IMR-90 (cell line): ENCODE data around the gene FGF12. TPM values are rescaled to one million over a fixed set of nuclear protein-coding genes. Genes with fewer than 3 reads are reported as not detected.

Source experiments
- ATAC-seq: fragments of 200-7000 bp; cut with Tn5 transposase; 2 replicates; pipeline ENCODE4 v1.9.1; 2020; ENCODE audit warnings: low read depth, mild to moderate bottlenecking, moderate library complexity
- BruUV-seq: library from RNA; stranded (reverse); fragments of 400-500 nt; replicated peaks from 2 replicates; lab custom pipeline; 2021; lab: Mats Ljungman, UMichigan
- CTCF ChIA-PET: fragments of 300-600 bp; formaldehyde crosslinking; extraction: SDS; loops from one replicate; lab custom pipeline; 2021; ENCODE audit warnings: antibody characterized with exemption; lab: Yijun Ruan, JAX
- POLR2A ChIA-PET: fragments of 300-600 bp; sonication (Branson Sonifier 250); formaldehyde crosslinking; loops from one replicate; lab custom pipeline; 2022; ENCODE audit warnings: antibody characterized with exemption; ENCODE audit not compliant: unreplicated experiment; lab: Charles Lee
- DNase-seq: peaks from one replicate; pipeline ENCODE4 v3.0.0; 2013
- H2AFZ ChIP-seq: replicated peaks from 2 replicates; pipeline ENCODE3; 2013; ENCODE audit warnings: low read length, mild to moderate bottlenecking; ENCODE audit not compliant: poor library complexity
- H2AK5ac ChIP-seq: 2 replicates; pipeline ENCODE4 v1.6.1; 2013; ENCODE audit warnings: low read depth, low read length, inconsistent platforms
- H2AK9ac ChIP-seq: replicated peaks from 2 replicates; pipeline ENCODE3; 2013; ENCODE audit warnings: mild to moderate bottlenecking, low read depth, low read length, moderate library complexity; ENCODE audit not compliant: poor library complexity
- H2BK120ac ChIP-seq: 2 replicates; pipeline ENCODE4 v1.6.1; 2013; ENCODE audit warnings: low read depth, low read length, inconsistent platforms
- H2BK15ac ChIP-seq: 3 replicates; pipeline ENCODE4 v1.6.1; 2013; ENCODE audit warnings: low read depth, low read length, inconsistent platforms
- H2BK20ac ChIP-seq: 2 replicates; pipeline ENCODE4 v1.6.1; 2013; ENCODE audit warnings: low read depth, mild to moderate bottlenecking, inconsistent platforms, low read length, moderate library complexity
- H2BK5ac ChIP-seq: 2 replicates; pipeline ENCODE4 v1.6.1; 2013; ENCODE audit warnings: mild to moderate bottlenecking, low read depth, low read length, inconsistent platforms; ENCODE audit not compliant: poor library complexity, severe bottlenecking
- H3K14ac ChIP-seq: replicated peaks from 2 replicates; pipeline ENCODE4 v1.6.1; 2013; ENCODE audit warnings: low read depth, low read length, inconsistent platforms
- H3K18ac ChIP-seq: 2 replicates; pipeline ENCODE4 v1.6.1; 2013; ENCODE audit warnings: low read depth, low read length, control low read depth
- H3K23ac ChIP-seq: 2 replicates; pipeline ENCODE4 v1.6.1; 2013; ENCODE audit warnings: low read depth, low read length, inconsistent platforms
- H3K27ac ChIP-seq: 2 replicates; pipeline ENCODE4 v1.5.1; 2013; ENCODE audit warnings: mild to moderate bottlenecking, control low read depth, low read length; ENCODE audit not compliant: insufficient read depth
- H3K27me3 ChIP-seq: 2 replicates; pipeline ENCODE4 v1.6.1; 2013; ENCODE audit warnings: low read length; ENCODE audit not compliant: control insufficient read depth, insufficient read depth
- H3K36me3 ChIP-seq: 2 replicates; pipeline ENCODE4 v1.6.1; 2013; ENCODE audit warnings: low read length, mixed read lengths; ENCODE audit not compliant: control insufficient read depth, insufficient read depth
- H3K4ac ChIP-seq: 2 replicates; pipeline ENCODE4 v1.6.1; 2013; ENCODE audit warnings: low read depth, low read length, inconsistent platforms
- H3K4me1 ChIP-seq: 2 replicates; pipeline ENCODE4 v1.6.1; 2013; ENCODE audit warnings: low read length, mixed read lengths; ENCODE audit not compliant: control insufficient read depth, insufficient read depth
- H3K4me2 ChIP-seq: 2 replicates; pipeline ENCODE4 v1.6.1; 2013; ENCODE audit warnings: low read depth, mild to moderate bottlenecking, control low read depth, low read length, moderate library complexity
- H3K4me3 ChIP-seq: 2 replicates; pipeline ENCODE4 v1.5.1; 2013; ENCODE audit warnings: low read depth, mild to moderate bottlenecking, control low read depth, low read length, moderate library complexity; ENCODE audit not compliant: insufficient read depth
- H3K56ac ChIP-seq: 2 replicates; pipeline ENCODE4 v1.6.1; 2013; ENCODE audit warnings: low read length, inconsistent platforms; ENCODE audit not compliant: insufficient read depth; ENCODE audit errors: extremely low read depth
- H3K79me1 ChIP-seq, 2 experiments: 2 replicates each; pipeline ENCODE4 v1.6.1; 2013; ENCODE audit warnings: low read length in 2 of 2, inconsistent platforms in 1 of 2, low read depth in 1 of 2
- H3K9ac ChIP-seq: 2 replicates; pipeline ENCODE4 v1.6.1; 2013; ENCODE audit warnings: low read depth, low read length, control low read depth
- H3K9me1 ChIP-seq: 2 replicates; pipeline ENCODE4 v1.6.1; 2013; ENCODE audit warnings: low read length, inconsistent platforms; ENCODE audit not compliant: insufficient read depth
- H3K9me3 ChIP-seq: 2 replicates; pipeline ENCODE4 v1.6.1; 2013; ENCODE audit warnings: low read length; ENCODE audit not compliant: control insufficient read depth, insufficient read depth
- H4K20me1 ChIP-seq: 2 replicates; pipeline ENCODE4 v1.6.1; 2013; ENCODE audit warnings: low read length, inconsistent platforms; ENCODE audit not compliant: insufficient read depth
- H4K5ac ChIP-seq: 2 replicates; pipeline ENCODE4 v1.6.1; 2013; ENCODE audit warnings: mild to moderate bottlenecking, low read depth, low read length, control low read depth
- H4K8ac ChIP-seq, 2 experiments: 2 replicates each; pipeline ENCODE4 v1.6.1; 2013; ENCODE audit warnings: low read depth in 2 of 2, low read length in 2 of 2, control low read depth in 1 of 2, inconsistent platforms in 1 of 2
- H4K91ac ChIP-seq: 2 replicates; pipeline ENCODE4 v1.6.1; 2013; ENCODE audit warnings: low read depth, low read length, inconsistent platforms; ENCODE audit not compliant: insufficient read depth
- CEBPB ChIP-seq: IDR thresholded peaks from 2 replicates; pipeline ENCODE4 v1.6.1; 2012; ENCODE audit warnings: low read depth, low read length, improper control_type of control experiment
- CHD1 ChIP-seq: IDR thresholded peaks from 2 replicates; pipeline ENCODE4 v1.6.1; 2012; ENCODE audit warnings: low read depth, low read length, improper control_type of control experiment
- CTCF ChIP-seq: conservative IDR thresholded peaks from 2 replicates; pipeline ENCODE4 v1.5.1; 2012; ENCODE audit warnings: mild to moderate bottlenecking, low read depth, low read length, improper control_type of control experiment
- ELK1 ChIP-seq: fragments of 150-350 bp; IDR thresholded peaks from 2 replicates; pipeline ENCODE4 v1.6.1; 2016; ENCODE audit warnings: low read depth, mild to moderate bottlenecking, low read length, moderate library complexity, borderline replicate concordance
- FOS ChIP-seq: fragments of 150-350 bp; IDR thresholded peaks from 2 replicates; pipeline ENCODE4 v1.6.1; 2016; ENCODE audit warnings: low read depth, low read length
- MAFK ChIP-seq: IDR thresholded peaks from 2 replicates; pipeline ENCODE4 v1.6.1; 2012; ENCODE audit warnings: low read depth, low read length, improper control_type of control experiment
- MAZ ChIP-seq: IDR thresholded peaks from 2 replicates; pipeline ENCODE4 v1.6.1; 2012; ENCODE audit warnings: low read depth, mild to moderate bottlenecking, low read length, improper control_type of control experiment, moderate library complexity, borderline replicate concordance
- MXI1 ChIP-seq: IDR thresholded peaks from 2 replicates; pipeline ENCODE4 v1.6.1; 2012; ENCODE audit warnings: low read depth, mild to moderate bottlenecking, low read length, moderate library complexity, borderline replicate concordance
- NFE2L2 ChIP-seq: fragments of 150-350 bp; IDR thresholded peaks from 2 replicates; pipeline ENCODE4 v1.6.1; 2016; ENCODE audit warnings: low read depth, mild to moderate bottlenecking, low read length
- RCOR1 ChIP-seq: IDR thresholded peaks from 2 replicates; pipeline ENCODE4 v1.6.1; 2012; ENCODE audit warnings: mild to moderate bottlenecking, low read length, improper control_type of control experiment; ENCODE audit not compliant: insufficient replicate concordance
- RFX5 ChIP-seq: IDR thresholded peaks from 2 replicates; pipeline ENCODE4 v1.8.0; 2012; ENCODE audit warnings: low read depth, mild to moderate bottlenecking, low read length, moderate library complexity
- USF2 ChIP-seq: fragments of 150-350 bp; IDR thresholded peaks from 2 replicates; pipeline ENCODE4 v1.6.1; 2017; ENCODE audit warnings: mild to moderate bottlenecking, antibody characterized with exemption, low read length, low read depth
- WGBS, 2 experiments: methylation state at CpG; one replicate each; pipeline versions ENCODE4 v1.1.5 to v1.1.7; 2013; ENCODE audit warnings: missing lambda C conversion rate in 2 of 2; ENCODE audit not compliant: insufficient read length in 1 of 2; ENCODE audit errors: extremely low coverage in 2 of 2; 5-methylcytosine and 5-hydroxymethylcytosine counted together
- dilution Hi-C: fragments of 300-500 bp; cut with HindIII; formaldehyde crosslinking; loops from one replicate; pipeline ENCODE4 v1.14.3; 2018; ENCODE audit warnings: low sequenced_read_pairs; ENCODE audit not compliant: unreplicated experiment
- in situ Hi-C: fragments of 300-500 bp; cut with MboI; formaldehyde crosslinking; loops from 3 replicates; pipeline ENCODE4 v1.14.3; 2019; ENCODE audit warnings: low sequenced_read_pairs, inconsistent platforms, mixed read lengths
- intact Hi-C: fragments of 100-400 bp; cut with micrococcal nuclease; formaldehyde crosslinking; loops from 2 replicates; pipeline ENCODE4 v1.10.0; 2022
- polyA plus RNA-seq, 3 experiments: library from polyadenylated mRNA; depleted of rRNA; stranded (reverse); fragments of >200 nt; gene quantifications; 2 replicates each; pipeline ENCODE4 v1.2.3, GENCODE V29; 2012; ENCODE audit warnings: low replicate concordance in 1 of 3
- total RNA-seq: library from RNA; depleted of rRNA; stranded (reverse); fragments of >200 nt; gene quantifications from 2 replicates; pipeline ENCODE4 v1.2.3, GENCODE V29; 2012

FGF12 gene
- total and polyA plus RNA-seq, 2 of the 4 experiments (the other 2 are of a cell fraction), result not detected

GRCh38 chr3:192413461-192413860 lies 313.9 kb downstream of the FGF12 start:
- Histone ChIP-seq H2AK9ac (no peak overlapping the region), H3K56ac (no peak overlapping the region), H3K4me3 (no peak overlapping the region), H2BK20ac (no peak overlapping the region), H3K9me3 (no peaks in the 10 kb centered on the region), H3K27ac (no peak overlapping the region), H4K5ac (no peak overlapping the region), H2BK120ac (no peak overlapping the region), H3K4ac (no peak overlapping the region), H4K8ac (no peak overlapping the region), H2AK5ac (no peak overlapping the region), H4K20me1 (no peaks in the 10 kb centered on the region), H3K9ac (no peak overlapping the region), H3K18ac (no peak overlapping the region), H4K91ac (no peak overlapping the region), H2BK15ac (no peak overlapping the region), H3K79me1 (no peaks in the 10 kb centered on the region), H3K14ac (no peak overlapping the region), H3K4me1 (no peaks in the 10 kb centered on the region), H3K9me1 (no peaks in the 10 kb centered on the region), H3K23ac (no peak overlapping the region), H3K4me2 (no peak overlapping the region), H3K27me3 (peaks cover 9% of the 10 kb centered on the region; the same call in 1 of the 2 replicates), H3K36me3 (no peaks in the 10 kb centered on the region), H2BK5ac (no peak overlapping the region), H2AFZ (no peak overlapping the region)
- WGBS, 2 experiments, result no CpG with 5 or more reads among the region's 2 CpGs
- in situ Hi-C loops, result no loop called here
- ATAC-seq, result no peak
- TF ChIP-seq FOS (no peak), RCOR1 (no peak), ELK1 (no peak), CTCF (no peak), MXI1 (no peak), CHD1 (no peak), MAFK (no peak), USF2 (no peak), MAZ (no peak), NFE2L2 (no peak), RFX5 (no peak), CEBPB (no peak)
- DNase-seq, result no peak
- dilution Hi-C loops, result no loop called here
- intact Hi-C loops, result no loop called here
- BruUV-seq, result no TSS peak
- ChIA-PET CTCF (interaction anchor here (1.8 kb wide), 1 partner anchor 10 kb away, joined by 9 read pairs; no protein-coding TSS in a partner anchor), POLR2A (no interaction called here)
